ENCODE data around the gene GSTO2. TPM values are rescaled to one million over a fixed set of nuclear protein-coding genes. Genes with fewer than 3 reads are reported as not detected.

Gene GSTO2
- total RNA-seq, 2 donors from 2014 or later: 18.1 to 37.3 TPM

DNA sequence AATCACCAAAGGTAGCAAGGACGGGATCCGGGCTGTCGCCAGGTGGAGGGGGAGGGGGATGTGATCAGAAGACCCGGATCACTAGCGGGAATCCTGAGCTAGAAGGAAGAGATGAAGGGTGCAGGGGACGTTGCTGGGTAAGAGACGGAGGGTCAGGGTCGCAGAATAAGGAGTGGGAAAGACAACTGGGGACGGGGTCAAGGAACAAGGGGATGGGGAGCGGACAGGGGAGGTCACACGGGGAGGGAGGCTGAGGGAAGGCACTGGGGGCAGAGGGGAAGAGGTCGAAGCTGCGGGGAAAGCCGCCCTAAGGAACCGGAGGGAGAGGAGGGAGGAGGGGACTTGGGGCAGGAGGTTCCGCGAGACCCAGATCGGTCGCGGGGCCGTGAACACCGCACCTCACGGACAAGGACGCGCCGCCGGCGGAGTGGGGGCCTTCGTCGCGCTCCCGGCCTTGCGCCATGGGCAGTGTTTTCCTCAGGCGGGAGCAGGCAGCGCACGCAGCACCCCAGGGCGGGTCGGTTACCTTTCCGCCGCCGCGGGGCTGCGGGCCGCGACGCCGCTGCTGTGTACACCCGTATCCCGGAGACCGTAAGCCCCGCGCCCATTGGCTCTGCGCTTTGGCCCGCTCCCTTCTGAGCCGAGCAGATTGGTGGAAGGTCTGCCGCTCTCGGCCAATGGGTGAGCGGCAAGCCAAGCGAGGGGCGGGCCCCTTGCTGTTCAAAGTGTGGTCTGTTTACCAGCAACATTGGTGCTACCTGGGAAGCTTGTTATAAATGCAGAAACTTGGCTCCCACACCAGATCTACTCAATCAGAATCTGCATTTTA, 37.0 kb upstream of the GSTO2 start, which contains the start of gene CFAP43:
Gene CFAP43 (minus strand): TSS at position 581 of the 829 bp plus-strand sequence. CDS start 118 bp downstream, at position 463.
- Histone ChIP-seq H3K4me3 (peak within 1 kb of the TSS; percentile 83 to 90), H3K4me1 (replicated peaks) (no peaks in the 10 kb centered on the region), H3K27ac (peak within 1 kb of the TSS; percentile 19 to 56), H3K27me3 (replicated peaks; ENCODE audit: insufficient read depth) (no peaks in the 10 kb centered on the region), H3K36me3 (no peaks in the 10 kb centered on the region), H3K9me3 (no peaks in the 10 kb centered on the region)
- intact Hi-C loops (cut with DNase I): no loop called here
- DNase-seq (ENCODE audit: low spot score): peak; percentile 99
- TF ChIP-seq POLR2AphosphoS5 (IDR thresholded peaks at IDR 0.05): peak; percentile 89
- peak; percentile 62 for TF ChIP-seq POLR2A (IDR thresholded peaks at IDR 0.05)
- TF ChIP-seq, protein P1, sequence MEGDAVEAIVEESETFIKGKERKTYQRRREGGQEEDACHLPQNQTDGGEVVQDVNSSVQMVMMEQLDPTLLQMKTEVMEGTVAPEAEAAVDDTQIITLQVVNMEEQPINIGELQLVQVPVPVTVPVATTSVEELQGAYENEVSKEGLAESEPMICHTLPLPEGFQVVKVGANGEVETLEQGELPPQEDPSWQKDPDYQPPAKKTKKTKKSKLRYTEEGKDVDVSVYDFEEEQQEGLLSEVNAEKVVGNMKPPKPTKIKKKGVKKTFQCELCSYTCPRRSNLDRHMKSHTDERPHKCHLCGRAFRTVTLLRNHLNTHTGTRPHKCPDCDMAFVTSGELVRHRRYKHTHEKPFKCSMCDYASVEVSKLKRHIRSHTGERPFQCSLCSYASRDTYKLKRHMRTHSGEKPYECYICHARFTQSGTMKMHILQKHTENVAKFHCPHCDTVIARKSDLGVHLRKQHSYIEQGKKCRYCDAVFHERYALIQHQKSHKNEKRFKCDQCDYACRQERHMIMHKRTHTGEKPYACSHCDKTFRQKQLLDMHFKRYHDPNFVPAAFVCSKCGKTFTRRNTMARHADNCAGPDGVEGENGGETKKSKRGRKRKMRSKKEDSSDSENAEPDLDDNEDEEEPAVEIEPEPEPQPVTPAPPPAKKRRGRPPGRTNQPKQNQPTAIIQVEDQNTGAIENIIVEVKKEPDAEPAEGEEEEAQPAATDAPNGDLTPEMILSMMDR (IDR thresholded peaks at IDR 0.05): peak in 1 of 4 experiments; percentile 28
- WGBS: under 1% methylated on average over 44 of the region's 60 CpGs

DNA sequence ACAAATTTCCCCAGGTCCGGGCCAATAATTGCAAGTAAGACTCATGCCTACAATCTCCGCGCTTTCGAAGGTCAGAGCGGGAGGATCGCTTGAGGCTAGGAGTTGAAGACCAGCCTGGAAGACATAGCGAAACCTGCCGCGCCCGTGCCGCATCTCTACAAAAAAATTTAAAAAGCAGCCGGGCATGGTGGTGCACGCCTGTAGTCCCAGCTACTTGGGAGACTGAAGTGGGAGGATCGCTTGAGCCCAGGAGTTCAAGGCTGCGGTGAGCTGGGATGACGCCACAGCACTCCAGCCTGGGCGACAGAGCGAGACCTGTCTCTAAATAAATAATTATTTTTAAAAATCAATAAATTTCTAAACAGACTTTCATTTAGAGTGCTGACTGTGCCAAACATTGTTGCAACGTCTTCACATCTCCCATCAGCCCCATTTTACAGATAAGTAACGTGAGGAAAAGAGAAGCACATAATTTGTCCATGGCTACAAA, 36.3 kb upstream of the GSTO2 start:
- Histone ChIP-seq H3K27ac (no peak overlapping the region), H3K27me3 (replicated peaks; ENCODE audit: insufficient read depth) (no peaks in the 10 kb centered on the region), H3K36me3 (no peaks in the 10 kb centered on the region), H3K9me3 (no peaks in the 10 kb centered on the region), H3K4me3 (peak overlapping the region; percentile 83 to 90), H3K4me1 (replicated peaks) (no peaks in the 10 kb centered on the region)
- 12% methylated on average over 20 of the region's 20 CpGs for WGBS
- intact Hi-C loops (cut with DNase I): no loop called here
- TF ChIP-seq POLR2AphosphoS5 (IDR thresholded peaks at IDR 0.05): no peak
- TF ChIP-seq POLR2A (IDR thresholded peaks at IDR 0.05): no peak
- no peak for DNase-seq (ENCODE audit: low spot score)

DNA sequence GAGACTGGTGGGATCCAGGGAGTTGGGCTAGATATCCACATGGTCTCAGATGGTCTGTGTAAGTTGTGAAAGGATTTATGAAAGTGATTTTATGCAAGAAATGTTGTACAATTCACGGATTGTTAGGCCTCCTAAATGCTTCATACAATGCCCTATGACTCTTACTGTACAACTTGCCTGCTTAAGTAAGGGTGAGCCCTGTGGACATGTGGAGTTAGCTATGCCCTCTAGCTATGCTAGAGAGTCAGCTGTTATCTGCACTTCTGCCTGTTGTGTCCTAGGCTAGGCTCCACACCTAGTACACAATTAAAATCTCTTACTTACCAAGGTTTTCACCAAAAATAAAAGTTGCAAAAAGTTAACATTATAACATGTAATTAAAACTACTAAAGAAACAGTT, 35.2 kb upstream of the GSTO2 start:
- TF ChIP-seq, protein P1 (IDR thresholded peaks at IDR 0.05): no peak
- no peak for TF ChIP-seq POLR2A (IDR thresholded peaks at IDR 0.05)
- no peak for TF ChIP-seq POLR2AphosphoS5 (IDR thresholded peaks at IDR 0.05)
- no peak for DNase-seq (ENCODE audit: low spot score)
- WGBS: 65% methylated on average over 1 of the region's 1 CpG
- Histone ChIP-seq H3K4me3 (no peak overlapping the region), H3K27me3 (replicated peaks; ENCODE audit: insufficient read depth) (no peaks in the 10 kb centered on the region), H3K36me3 (no peaks in the 10 kb centered on the region), H3K9me3 (no peaks in the 10 kb centered on the region), H3K4me1 (replicated peaks) (no peaks in the 10 kb centered on the region), H3K27ac (no peak overlapping the region)
- intact Hi-C loops (cut with DNase I): no loop called here

- 81% methylated on average over 1 of the region's 1 CpG for WGBS
- intact Hi-C loops (cut with DNase I): no loop called here
- no peaks in the 10 kb centered on the region for H3K27me3 ChIP-seq (replicated peaks; ENCODE audit: insufficient read depth)
Observed at GRCh38 chr10:104234934-104235333, 34.0 kb upstream of the GSTO2 start.

DNA sequence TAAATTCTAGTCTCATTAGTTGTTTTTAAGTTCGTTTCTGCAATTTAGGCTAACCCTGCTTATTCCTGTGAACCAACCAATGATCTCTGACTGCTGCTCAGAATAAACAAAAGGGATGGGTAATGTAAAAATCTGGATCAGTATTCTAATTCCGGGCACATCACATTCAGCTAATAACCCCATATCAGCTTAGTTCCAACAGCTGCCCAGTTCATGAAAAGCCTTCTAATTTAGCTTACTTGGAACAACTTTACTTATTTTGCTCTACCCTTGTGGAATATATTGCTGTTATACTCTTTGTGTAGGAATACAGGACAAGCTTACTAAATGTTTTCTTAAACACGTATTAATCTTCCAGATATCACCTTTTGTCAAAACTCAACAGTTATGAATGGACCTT, 33.2 kb upstream of the GSTO2 start:
- intact Hi-C loops (cut with DNase I): no loop called here
- WGBS: 92% methylated on average over 3 of the region's 3 CpGs
- Histone ChIP-seq H3K4me1 (replicated peaks) (no peaks in the 10 kb centered on the region), H3K27ac (no peak overlapping the region), H3K27me3 (replicated peaks; ENCODE audit: insufficient read depth) (no peaks in the 10 kb centered on the region), H3K9me3 (no peaks in the 10 kb centered on the region), H3K36me3 (no peaks in the 10 kb centered on the region), H3K4me3 (no peak overlapping the region)
- TF ChIP-seq POLR2AphosphoS5 (IDR thresholded peaks at IDR 0.05) (no peak), POLR2A (IDR thresholded peaks at IDR 0.05) (no peak)
- TF ChIP-seq, protein P1 (IDR thresholded peaks at IDR 0.05): no peak
- DNase-seq (ENCODE audit: low spot score): no peak

More at GRCh38 chr10:104234934-104235333, 34.0 kb upstream of the GSTO2 start:
- H3K9me3 ChIP-seq: no peaks in the 10 kb centered on the region
- H3K36me3 ChIP-seq: no peaks in the 10 kb centered on the region
- no peak for DNase-seq (ENCODE audit: low spot score)
- H3K4me1 ChIP-seq (replicated peaks): no peaks in the 10 kb centered on the region
- no peak overlapping the region for H3K4me3 ChIP-seq
- no peak for TF ChIP-seq POLR2A (IDR thresholded peaks at IDR 0.05)
- TF ChIP-seq POLR2AphosphoS5 (IDR thresholded peaks at IDR 0.05): no peak
- no peak overlapping the region for H3K27ac ChIP-seq

All from prostate gland (tissue), 2 donors.